HepG2 (cell line): Measurements from ENCODE around the gene CASZ1. TPM values are rescaled to one million over a fixed set of nuclear protein-coding genes. Genes with fewer than 3 reads are reported as not detected.

Experiments used
- ATAC-seq: fragments of 200-7000 bp; cut with Tn5 transposase; 3 replicates; pipeline ENCODE4 v1.9.1; 2020; ENCODE audit warnings: mild to moderate bottlenecking, moderate library complexity
- BruUV-seq: library from RNA; stranded (reverse); fragments of 400-500 nt; replicated peaks from 2 replicates; lab custom pipeline; 2021; lab: Mats Ljungman, UMichigan
- CTCF ChIA-PET: fragments of 300-600 bp; formaldehyde crosslinking; extraction: SDS; loops from one replicate; lab custom pipeline; 2021; ENCODE audit warnings: low total read pairs, inconsistent platforms, low intra/inter-chr PET ratio; lab: Yijun Ruan, JAX
- POLR2A ChIA-PET: fragments of 350-600 bp; sonication (Branson Sonifier 250); formaldehyde crosslinking; loops from one replicate; lab custom pipeline; 2020; ENCODE audit warnings: antibody characterized with exemption, inconsistent platforms; lab: Yijun Ruan, JAX
- DNase-seq: peaks from one replicate; pipeline ENCODE4 v3.0.0-alpha.2; 2015; ENCODE audit warnings: low spot score
- FAIRE-seq: peaks from 3 replicates; lab custom pipeline; 2011; peaks lifted over from hg19 to GRCh38; lab: Jason Lieb, UNC
- H2AFZ ChIP-seq: one replicate; pipeline ENCODE4 v1.6.1; 2011; ENCODE audit warnings: low read length, inconsistent platforms
- H3K27ac ChIP-seq: fragments of 300-600 bp; 3 replicates; pipeline ENCODE4 v1.8.0; 2011; ENCODE audit warnings: mixed run types, mild to moderate bottlenecking, mixed read lengths, low read length, inconsistent platforms; ENCODE audit not compliant: insufficient read depth; ENCODE audit errors: extremely low read length
- H3K27me3 ChIP-seq, 2 experiments: fragments of 200-600 bp in 1 of 2; 2 replicates in 1 of 2; 3 replicates in 1 of 2; pipeline versions ENCODE4 v1.6.0 to v1.8.0; 2011; ENCODE audit warnings: low read length in 2 of 2, mild to moderate bottlenecking in 2 of 2, moderate library complexity in 2 of 2, inconsistent platforms in 1 of 2; ENCODE audit not compliant: insufficient read depth in 2 of 2, control insufficient read depth in 1 of 2
- H3K36me3 ChIP-seq, 2 experiments: fragments of 200-600 bp in 1 of 2; replicated peaks in 1 of 2; 2 replicates in 1 of 2; 3 replicates in 1 of 2; pipeline versions ENCODE4 v1.5.1 to v1.8.0; 2011; ENCODE audit warnings: low read length in 2 of 2, inconsistent platforms in 1 of 2; ENCODE audit not compliant: insufficient read depth in 2 of 2, control insufficient read depth in 1 of 2
- H3K4me1 ChIP-seq: 2 replicates; pipeline ENCODE4 v1.5.1; 2012; ENCODE audit warnings: low read length, inconsistent platforms; ENCODE audit not compliant: insufficient read depth
- H3K4me2 ChIP-seq: 2 replicates; pipeline ENCODE4 v1.6.0; 2011; ENCODE audit warnings: low read depth, low read length, inconsistent platforms
- H3K4me3 ChIP-seq, 3 experiments: fragments of 200-600 bp in 1 of 3; sonication (generic), shearing (Covaris generic) in 1 of 3; replicated peaks in 1 of 3; 2 replicates each; pipeline ENCODE4 v1.5.1; 2011 to 2016; ENCODE audit warnings: low read length in 3 of 3, inconsistent platforms in 2 of 3, low read depth in 2 of 3, mild to moderate bottlenecking in 2 of 3, control low read depth in 1 of 3, mixed read lengths in 1 of 3; ENCODE audit not compliant: insufficient read depth in 1 of 3
- H3K79me2 ChIP-seq: one replicate; pipeline ENCODE4 v1.6.1; 2011; ENCODE audit warnings: low read length, inconsistent platforms; ENCODE audit not compliant: insufficient read depth
- H3K9ac ChIP-seq: 2 replicates; pipeline ENCODE4 v1.6.0; 2011; ENCODE audit warnings: mild to moderate bottlenecking, low read depth, low read length, inconsistent platforms; ENCODE audit not compliant: insufficient read depth
- H3K9me3 ChIP-seq: 2 replicates; pipeline ENCODE4 v1.5.1; 2012; ENCODE audit warnings: mild to moderate bottlenecking, low read length
- H4K20me1 ChIP-seq: 2 replicates; pipeline ENCODE4 v1.6.0; 2011; ENCODE audit warnings: inconsistent platforms, mild to moderate bottlenecking, low read length, moderate library complexity; ENCODE audit not compliant: insufficient read depth
- GFI1 ChIP-seq: sonication (generic); formaldehyde crosslinking; IDR thresholded peaks from 2 replicates; pipeline ENCODE4 v1.5.0; 2020; ENCODE audit warnings: missing genetic modification reagents, mild to moderate bottlenecking, borderline replicate concordance
- HHEX ChIP-seq: IDR thresholded peaks from 2 replicates; pipeline ENCODE4 v1.6.1; 2016; ENCODE audit warnings: control low read depth
- IRF2 ChIP-seq: IDR thresholded peaks from 2 replicates; pipeline ENCODE4 v1.6.1; 2018; ENCODE audit warnings: missing genetic modification reagents, missing compliant biosample characterization
- KDM6A ChIP-seq: IDR thresholded peaks from 2 replicates; pipeline ENCODE4 v1.6.1; 2016; ENCODE audit warnings: low read depth
- KLF16 ChIP-seq, 2 experiments: sonication (generic) in 1 of 2; formaldehyde crosslinking in 1 of 2; IDR thresholded peaks; 2 replicates each; pipeline versions ENCODE4 v1.6.1 to v1.8.0; 2016 to 2023; ENCODE audit warnings: missing genetic modification reagents in 2 of 2, missing compliant biosample characterization in 1 of 2
- SALL2 ChIP-seq: sonication (generic); formaldehyde crosslinking; IDR thresholded peaks from 2 replicates; pipeline ENCODE4 v1.8.1; 2023; ENCODE audit warnings: mild to moderate bottlenecking, missing genetic modification reagents, inconsistent platforms
- SOX5 ChIP-seq: IDR thresholded peaks from 2 replicates; pipeline ENCODE4 v1.6.1; 2016; ENCODE audit warnings: borderline replicate concordance
- SP140L ChIP-seq: sonication (generic); formaldehyde crosslinking; IDR thresholded peaks from 2 replicates; pipeline ENCODE4 v1.4.0; 2020; ENCODE audit warnings: missing genetic modification reagents, borderline replicate concordance
- TEAD2 ChIP-seq: sonication (generic); formaldehyde crosslinking; IDR thresholded peaks from 2 replicates; pipeline ENCODE4 v1.9.0; 2021; ENCODE audit warnings: missing genetic modification reagents
- TMF1 ChIP-seq: sonication (generic); formaldehyde crosslinking; IDR thresholded peaks from 2 replicates; pipeline ENCODE4 v1.8.1; 2022; ENCODE audit warnings: low read depth, missing genetic modification reagents
- YEATS4 ChIP-seq: sonication (generic); formaldehyde crosslinking; IDR thresholded peaks from 2 replicates; pipeline ENCODE4 v1.4.0; 2020; ENCODE audit warnings: missing genetic modification reagents, borderline replicate concordance
- ZNF235 ChIP-seq: sonication (generic); formaldehyde crosslinking; IDR thresholded peaks from 2 replicates; pipeline ENCODE4 v1.8.1; 2023; ENCODE audit warnings: mild to moderate bottlenecking, missing genetic modification reagents, borderline replicate concordance
- ZNF44 ChIP-seq: sonication (generic); formaldehyde crosslinking; IDR thresholded peaks from 2 replicates; pipeline ENCODE4 v1.5.1; 2020; ENCODE audit warnings: mild to moderate bottlenecking, missing genetic modification reagents
- ZNF704 ChIP-seq: sonication (generic); formaldehyde crosslinking; IDR thresholded peaks from 2 replicates; pipeline ENCODE4 v1.8.1; 2023; ENCODE audit warnings: mild to moderate bottlenecking, inconsistent platforms, moderate library complexity, missing genetic modification reagents, borderline replicate concordance
- ZNF790 ChIP-seq: sonication (generic); formaldehyde crosslinking; IDR thresholded peaks from 2 replicates; pipeline ENCODE4 v1.8.0; 2022; ENCODE audit warnings: missing genetic modification reagents, mild to moderate bottlenecking, borderline replicate concordance
- WGBS: methylation state at CpG from one replicate; pipeline ENCODE4 v1.1.6; 2017; ENCODE audit warnings: low lambda C conversion rate; 5-methylcytosine and 5-hydroxymethylcytosine counted together
- in situ Hi-C: cut with HindIII; loops from 2 replicates; pipeline ENCODE4 v1.10.0; 2017; ENCODE audit warnings: low pct_unique_long_range_greater_than_20kb; ENCODE audit not compliant: extremely low pct_ligation_motif_present
- intact Hi-C: fragments of 100-400 bp; cut with micrococcal nuclease; formaldehyde crosslinking; loops from one replicate; pipeline ENCODE4 v1.10.0; 2022; ENCODE audit not compliant: unreplicated experiment
- polyA plus RNA-seq, 8 experiments: library from polyadenylated mRNA; depleted of rRNA in 3 of 8; stranded (reverse) in 7 of 8; unstranded in 1 of 8; fragments of >200 nt; fragmentation: Illumina TruSeq in 4 of 8; extraction: Trizol in 4 of 8; gene quantifications; 2 replicates each; pipeline versions ENCODE4 v1.2.1 to v1.2.3, GENCODE V29; 2011 to 2016; ENCODE audit warnings: low read depth in 4 of 8, missing spikeins in 1 of 8, mixed read lengths in 1 of 8; ENCODE audit not compliant: insufficient read depth in 1 of 8
- total RNA-seq, 5 experiments: library from RNA; depleted of rRNA; stranded (reverse); fragments of >200 nt; fragmentation: Illumina TruSeq; extraction: Trizol; gene quantifications; 2 replicates each; pipeline ENCODE4 v1.2.3, GENCODE V29; 2016; ENCODE audit warnings: low read depth in 1 of 5
- TF ChIP-seq, protein P1 (sequence below): sonication (generic); formaldehyde crosslinking; IDR thresholded peaks from 2 replicates; pipeline ENCODE4 v1.5.0; 2020; ENCODE audit warnings: missing genetic modification reagents
- TF ChIP-seq, protein P2 (sequence below): sonication (generic); formaldehyde crosslinking; IDR thresholded peaks from 2 replicates; pipeline ENCODE4 v1.8.0; 2022; ENCODE audit warnings: low read depth, missing genetic modification reagents
- TF ChIP-seq, protein P3 (sequence below): IDR thresholded peaks from 2 replicates; pipeline ENCODE4 v1.6.1; 2018; ENCODE audit warnings: missing genetic modification reagents

Gene CASZ1
- total and polyA plus RNA-seq, 2 of the 13 experiments (the other 11 are each of a cell fraction or from before 2014, with no cell fraction given) = 1.9 to 3.7 TPM

DNA sequence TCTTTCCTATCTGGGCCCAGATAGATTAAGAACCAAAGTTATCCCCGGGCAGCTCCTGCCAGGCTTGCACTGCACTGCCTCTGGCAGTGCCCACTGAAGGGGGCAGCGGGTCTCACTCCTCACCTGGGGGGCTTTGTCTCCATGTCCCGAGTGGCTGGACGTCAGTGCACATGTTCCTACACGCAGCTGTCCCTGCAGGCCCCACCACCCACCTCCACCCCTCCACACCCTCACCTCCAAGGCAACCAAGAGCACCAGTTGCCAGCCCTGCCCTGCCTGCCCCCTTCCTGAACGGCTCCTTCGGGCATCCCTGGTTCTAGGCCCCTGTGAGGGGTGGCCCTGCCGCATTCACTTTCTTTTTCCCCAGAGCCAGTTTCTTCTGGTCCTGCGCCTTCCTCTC, 174.5 kb downstream of the CASZ1 start:
- ATAC-seq = no peak
- Histone ChIP-seq H4K20me1 (no peaks in the 10 kb centered on the region), H3K9ac (no peak overlapping the region), H3K4me3 (no peak overlapping the region), H3K9me3 (no peaks in the 10 kb centered on the region), H3K27ac (no peak overlapping the region), H3K27me3 (no peaks in the 10 kb centered on the region), H2AFZ (no peak overlapping the region), H3K79me2 (no peaks in the 10 kb centered on the region), H3K36me3 (peaks cover 9 to 12% of the 10 kb centered on the region in 2 experiments; a peak in 3 of 5 replicates), H3K4me2 (no peak overlapping the region), H3K4me1 (peaks cover 10% of the 10 kb centered on the region)
- in situ Hi-C loops = no loop called here
- BruUV-seq = no TSS peak
- ChIA-PET POLR2A (no interaction called here), CTCF (no interaction called here)
- no peak for TF ChIP-seq TEAD2 (CRISPR knock-in tag)
- no peak for TF ChIP-seq IRF2 (CRISPR knock-in tag)
- no peak for TF ChIP-seq KLF16 (CRISPR knock-in tag; IDR thresholded peaks at IDR 0.05)
- TF ChIP-seq, protein P1, sequence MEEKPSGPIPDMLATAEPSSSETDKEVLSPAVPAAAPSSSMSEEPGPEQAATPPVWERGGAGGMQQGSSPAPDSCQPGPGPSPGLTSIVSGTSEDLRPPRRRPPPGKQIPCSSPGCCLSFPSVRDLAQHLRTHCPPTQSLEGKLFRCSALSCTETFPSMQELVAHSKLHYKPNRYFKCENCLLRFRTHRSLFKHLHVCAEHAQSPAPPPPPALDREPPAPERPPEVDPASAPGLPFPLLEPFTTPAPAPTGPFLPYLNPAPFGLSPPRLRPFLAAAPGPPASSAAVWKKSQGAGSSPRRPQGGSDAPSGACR (CRISPR knock-in tag) = no peak
- no peak for TF ChIP-seq GFI1 (CRISPR knock-in tag)
- no peak for TF ChIP-seq TMF1 (CRISPR knock-in tag)
- TF ChIP-seq ZNF235 (CRISPR knock-in tag) = no peak
- TF ChIP-seq, protein P2, sequence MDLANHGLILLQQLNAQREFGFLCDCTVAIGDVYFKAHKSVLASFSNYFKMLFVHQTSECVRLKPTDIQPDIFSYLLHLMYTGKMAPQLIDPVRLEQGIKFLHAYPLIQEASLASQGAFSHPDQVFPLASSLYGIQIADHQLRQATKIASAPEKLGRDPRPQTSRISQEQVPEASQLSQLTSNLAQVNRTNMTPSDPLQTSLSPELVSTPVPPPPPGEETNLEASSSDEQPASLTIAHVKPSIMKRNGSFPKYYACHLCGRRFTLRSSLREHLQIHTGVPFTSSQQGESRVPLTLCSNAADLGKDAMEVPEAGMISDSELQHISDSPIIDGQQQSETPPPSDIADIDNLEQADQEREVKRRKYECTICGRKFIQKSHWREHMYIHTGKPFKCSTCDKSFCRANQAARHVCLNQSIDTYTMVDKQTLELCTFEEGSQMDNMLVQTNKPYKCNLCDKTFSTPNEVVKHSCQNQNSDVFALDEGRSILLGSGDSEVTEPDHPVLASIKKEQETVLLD (CRISPR knock-in tag) = no peak
- no peak for TF ChIP-seq ZNF704 (CRISPR knock-in tag)
- no peak for TF ChIP-seq ZNF790 (CRISPR knock-in tag)
- no peak for TF ChIP-seq SP140L (CRISPR knock-in tag)
- TF ChIP-seq SALL2 (CRISPR knock-in tag) = no peak
- no peak for TF ChIP-seq ZNF44 (CRISPR knock-in tag)
- TF ChIP-seq HHEX (CRISPR knock-in tag) = no peak
- TF ChIP-seq, protein P3, sequence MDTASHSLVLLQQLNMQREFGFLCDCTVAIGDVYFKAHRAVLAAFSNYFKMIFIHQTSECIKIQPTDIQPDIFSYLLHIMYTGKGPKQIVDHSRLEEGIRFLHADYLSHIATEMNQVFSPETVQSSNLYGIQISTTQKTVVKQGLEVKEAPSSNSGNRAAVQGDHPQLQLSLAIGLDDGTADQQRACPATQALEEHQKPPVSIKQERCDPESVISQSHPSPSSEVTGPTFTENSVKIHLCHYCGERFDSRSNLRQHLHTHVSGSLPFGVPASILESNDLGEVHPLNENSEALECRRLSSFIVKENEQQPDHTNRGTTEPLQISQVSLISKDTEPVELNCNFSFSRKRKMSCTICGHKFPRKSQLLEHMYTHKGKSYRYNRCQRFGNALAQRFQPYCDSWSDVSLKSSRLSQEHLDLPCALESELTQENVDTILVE = no peak
- no peak for TF ChIP-seq SOX5 (CRISPR knock-in tag)
- no peak for TF ChIP-seq KDM6A
- TF ChIP-seq YEATS4 = no peak
- no peak for FAIRE-seq
- intact Hi-C loops = loop anchor here (10.0 kb wide), 1 partner anchor 107 kb away; no protein-coding TSS in a partner anchor
- DNase-seq = no peak
- 97% methylated on average over 9 of the region's 9 CpGs for WGBS
